M059J (cell line): ENCODE data around the gene CFAP77. TPM values are rescaled to one million over a fixed set of nuclear protein-coding genes. Genes with fewer than 3 reads are reported as not detected.
A peak's percentile ranks its signal among the peaks of the same experiment; 100 is the strongest.

ENCODE experiments used
- DNase-seq: peaks from one replicate; pipeline ENCODE4 v3.0.0-alpha.2; 2012; ENCODE audit warnings: low read depth
- total RNA-seq: library from RNA; depleted of rRNA; stranded (reverse); fragments of >200 nt; shearing (Covaris generic); gene quantifications from 2 replicates; pipeline ENCODE4 v1.2.3, GENCODE V29; 2014

Gene CFAP77
- total RNA-seq, 1 experiment from 2014 or later, result not detected

GRCh38 chr9:132487980-132488535 lies 78.0 kb downstream of the CFAP77 start:
- DNase-seq, result no peak

DNA sequence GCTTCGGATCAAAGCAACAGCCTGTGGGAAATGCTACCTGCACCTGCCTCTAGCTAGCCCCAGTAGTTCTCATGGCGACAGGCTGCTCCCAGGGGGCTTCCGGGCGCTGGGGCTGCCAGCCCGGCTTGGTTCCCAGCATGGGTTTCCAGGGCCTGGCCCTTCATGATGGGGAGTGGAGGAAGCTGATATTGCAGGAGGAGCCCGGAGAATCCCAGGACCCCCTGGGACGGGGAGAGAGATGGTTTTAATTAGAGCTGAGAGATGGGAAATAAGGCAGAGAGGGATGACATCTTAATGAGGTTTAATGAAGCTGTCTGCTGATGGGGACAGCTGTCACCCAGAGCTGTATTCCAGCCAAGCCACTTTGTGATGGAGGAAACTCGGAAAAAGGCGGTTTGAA lies 78.6 kb downstream of the CFAP77 start:
- DNase-seq, result no peak

GRCh38 chr9:132489536-132489935 lies 79.5 kb downstream of the CFAP77 start:
- DNase-seq, result no peak

DNA sequence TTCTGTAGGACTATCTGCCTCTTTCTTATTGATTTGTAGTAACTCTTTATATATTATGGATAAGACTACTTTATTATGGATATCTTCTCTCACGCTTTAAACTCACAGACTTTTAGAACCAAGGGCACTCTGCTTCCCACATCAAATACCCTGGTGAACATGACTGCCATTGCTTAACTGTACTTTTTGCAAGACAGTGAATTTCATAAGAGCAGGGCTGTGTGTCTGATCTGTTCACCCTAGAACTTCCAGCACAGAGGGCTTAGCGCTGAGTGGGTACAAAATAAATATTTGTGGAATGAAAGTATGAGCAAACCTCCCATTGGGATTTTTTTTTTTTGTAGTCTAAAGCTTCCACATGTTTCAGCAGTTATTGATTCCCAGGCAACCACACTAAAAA lies 84.8 kb downstream of the CFAP77 start:
- DNase-seq, result no peak

DNA sequence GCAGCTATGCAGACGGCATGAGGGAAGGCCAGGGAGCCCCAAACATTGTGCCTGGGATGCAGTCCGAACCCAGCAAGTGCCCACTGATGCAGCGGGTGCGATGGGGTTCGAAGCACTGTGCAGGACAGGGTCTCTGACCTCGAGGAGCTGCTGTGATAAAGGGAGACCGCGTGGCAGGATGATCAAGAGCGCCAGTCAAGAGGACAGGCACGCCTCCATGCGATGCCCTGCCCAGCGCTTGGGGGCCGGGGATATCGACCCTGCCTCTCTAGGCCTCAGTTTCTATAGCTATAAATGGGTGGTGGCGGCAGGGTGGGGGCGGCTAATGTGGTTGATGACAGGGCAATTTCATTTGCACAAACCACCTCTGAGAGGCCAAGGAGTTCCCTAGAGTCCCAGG lies 87.7 kb downstream of the CFAP77 start:
- DNase-seq, result no peak

DNA sequence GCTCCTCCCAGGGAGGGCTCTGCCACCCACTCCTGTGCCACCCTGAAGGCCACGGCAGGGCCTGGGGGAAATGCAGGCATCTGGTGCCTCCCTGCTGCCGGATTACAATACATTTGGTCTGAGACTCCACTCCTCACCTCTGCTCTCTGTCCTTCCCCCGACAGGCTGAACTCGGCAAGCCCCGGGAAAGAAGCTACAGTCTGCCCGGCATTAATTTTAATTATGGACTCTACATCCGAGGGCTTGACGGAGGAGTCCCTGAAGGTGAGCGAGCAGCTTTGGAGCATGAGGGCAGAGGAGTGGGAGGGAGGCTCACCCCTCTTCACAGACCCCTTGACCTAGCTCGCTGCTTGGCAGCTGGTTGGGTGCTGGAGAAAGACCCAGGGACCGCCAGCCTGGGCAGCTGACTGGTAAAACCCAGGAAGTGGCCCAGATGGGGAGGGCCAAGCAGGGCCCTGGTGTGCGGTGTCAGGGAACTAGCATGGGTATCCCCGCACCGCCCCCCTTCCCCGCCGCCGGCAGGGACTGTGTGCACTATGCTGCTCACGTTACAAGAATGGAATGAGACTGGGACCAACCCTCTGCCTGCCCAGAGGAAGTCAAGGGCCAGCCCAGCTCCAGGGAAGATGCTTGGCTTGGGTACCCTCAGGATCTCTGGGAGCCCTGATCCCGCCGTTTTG lies 88.7 kb downstream of the CFAP77 start:
- peak; percentile 15 for DNase-seq

- no peak for DNase-seq
These were observed 89.2 kb downstream of the CFAP77 start for GRCh38 chr9:132499251-132499650.

- DNase-seq, result no peak
These were observed 90.2 kb downstream of the CFAP77 start for GRCh38 chr9:132500193-132500592.

GRCh38 chr9:132502480-132502879 lies 92.5 kb downstream of the CFAP77 start:
- DNase-seq, result no peak

GRCh38 chr9:132503116-132503515 lies 93.1 kb downstream of the CFAP77 start:
- no peak for DNase-seq

DNA sequence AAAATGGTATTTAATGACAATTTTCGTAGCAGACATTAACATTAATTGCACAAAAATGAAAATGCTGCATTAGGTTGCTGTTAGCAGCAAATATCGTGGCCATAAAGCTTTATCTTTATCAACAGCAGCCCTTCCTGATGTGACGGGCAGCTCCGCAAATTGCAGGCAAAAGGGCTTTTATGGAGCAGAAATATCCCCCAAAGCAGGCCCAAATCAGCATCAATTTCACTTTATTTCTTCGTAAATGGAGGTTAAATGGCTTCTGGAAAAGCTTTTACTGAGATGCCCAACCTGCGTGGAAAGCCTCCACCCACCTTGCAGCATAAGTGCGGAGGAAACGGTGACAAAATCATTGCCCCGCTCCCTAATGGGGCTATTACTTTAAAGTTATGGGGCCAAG lies 94.5 kb downstream of the CFAP77 start:
- DNase-seq, result no peak

GRCh38 chr9:132505991-132506655 lies 96.1 kb downstream of the CFAP77 start:
- DNase-seq, result no peak

- DNase-seq, result no peak
These were observed 97.1 kb downstream of the CFAP77 start for GRCh38 chr9:132506977-132507669.

GRCh38 chr9:132507670-132508469 lies 97.9 kb downstream of the CFAP77 start:
- DNase-seq, result peak; percentile 59

DNA sequence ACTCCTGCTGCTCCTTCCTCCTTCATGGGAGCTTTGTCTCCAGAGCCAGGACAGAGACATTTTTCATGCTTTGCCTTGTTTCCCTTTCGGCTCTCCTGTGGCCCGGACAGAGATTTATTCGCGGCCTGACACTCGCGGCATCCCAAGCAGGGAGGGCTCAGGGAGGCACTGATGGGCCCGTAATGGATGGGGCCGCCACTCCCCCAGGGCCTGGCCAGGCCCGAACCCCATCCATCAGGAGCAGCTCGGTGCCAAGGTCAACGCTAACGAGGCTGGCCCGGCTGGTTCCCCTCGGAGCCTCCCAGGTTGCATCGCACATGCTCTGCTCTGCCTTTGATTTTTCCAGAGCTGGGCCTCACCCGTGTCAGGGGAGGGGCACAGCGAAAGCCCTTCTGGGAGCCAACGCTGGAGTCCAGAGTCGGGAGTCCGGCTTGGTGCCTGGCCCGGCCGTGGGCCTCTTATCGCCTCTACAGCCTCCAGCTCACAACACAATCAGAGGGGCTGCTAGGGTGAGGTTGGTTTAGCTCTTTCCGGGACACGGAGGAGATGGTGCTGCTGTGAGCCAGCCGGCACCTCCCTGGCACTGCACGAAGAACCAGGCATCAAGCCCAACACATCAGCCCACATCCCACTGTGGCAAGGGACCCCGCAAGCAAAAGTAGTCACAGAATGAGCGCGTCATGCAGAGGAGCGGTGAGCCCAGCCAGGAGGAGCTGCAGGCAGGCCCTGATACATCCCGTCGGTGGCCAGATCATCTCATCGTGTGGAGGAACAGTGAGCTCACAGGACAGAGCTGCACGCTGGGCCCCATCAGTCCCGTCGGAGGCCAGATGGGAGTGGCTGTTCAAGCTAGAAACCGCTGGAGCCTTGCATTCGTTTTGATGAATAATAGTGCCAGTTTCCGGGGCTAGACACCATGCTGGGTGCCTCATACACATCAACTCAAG lies 100.2 kb downstream of the CFAP77 start:
- no peak for DNase-seq

DNA sequence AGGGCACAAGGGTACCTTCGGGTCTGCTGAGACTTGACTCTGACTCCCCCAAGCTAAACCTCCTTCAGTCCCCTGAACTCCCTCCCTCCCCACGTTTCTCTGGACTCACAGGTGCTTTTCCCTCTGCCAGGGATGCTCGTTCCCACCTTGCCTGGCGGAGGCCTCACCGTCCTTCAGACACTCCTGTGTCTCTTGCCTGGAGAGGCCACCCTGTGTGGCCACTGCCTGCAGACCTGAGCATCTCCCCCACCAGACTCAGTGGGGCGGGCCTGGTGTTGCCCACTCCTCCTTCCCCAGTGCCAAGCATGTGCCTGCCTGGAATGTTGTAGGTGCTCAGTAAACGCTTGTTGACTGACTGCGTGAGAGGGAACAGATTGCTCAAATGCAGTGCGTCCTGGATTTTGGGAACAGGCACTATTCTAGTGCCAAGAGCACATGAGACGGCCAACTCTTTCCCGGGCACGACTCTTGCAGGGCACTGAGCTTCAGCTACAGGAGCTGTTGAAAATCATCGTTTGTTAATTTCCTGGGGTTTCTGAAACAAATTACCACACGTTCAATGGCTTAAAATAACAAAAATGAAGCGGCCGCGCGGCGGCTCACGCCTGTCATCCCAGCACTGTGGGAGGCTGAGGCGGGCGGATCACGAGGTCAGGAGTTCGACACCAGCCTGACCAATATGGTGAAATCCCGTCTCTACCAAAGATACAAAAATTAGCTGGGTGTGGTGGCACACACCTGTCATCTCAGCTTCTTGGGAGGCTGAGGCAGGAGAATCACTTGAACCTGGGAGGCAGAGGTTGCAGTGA lies 101.4 kb downstream of the CFAP77 start:
- no peak for DNase-seq

DNA sequence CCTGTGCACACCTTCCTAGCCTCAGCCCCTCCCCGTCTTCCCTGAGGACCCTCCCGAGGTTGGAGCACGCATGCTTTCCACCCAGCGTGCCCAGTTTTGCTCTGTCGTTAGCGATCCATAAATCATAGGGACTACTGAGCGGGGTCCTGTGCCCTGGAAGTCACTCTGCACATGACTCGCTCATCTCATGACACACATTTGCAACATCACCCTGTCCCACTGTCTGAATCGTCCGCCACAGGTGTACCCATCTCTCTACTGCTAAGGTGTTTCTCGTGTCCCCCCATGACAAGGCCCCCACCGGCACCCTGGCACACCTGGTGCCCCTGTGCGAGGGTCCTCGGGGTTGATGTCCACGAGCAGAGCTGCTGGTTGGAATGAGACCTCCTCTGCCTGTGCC lies 103.4 kb downstream of the CFAP77 start:
- DNase-seq, result no peak

DNA sequence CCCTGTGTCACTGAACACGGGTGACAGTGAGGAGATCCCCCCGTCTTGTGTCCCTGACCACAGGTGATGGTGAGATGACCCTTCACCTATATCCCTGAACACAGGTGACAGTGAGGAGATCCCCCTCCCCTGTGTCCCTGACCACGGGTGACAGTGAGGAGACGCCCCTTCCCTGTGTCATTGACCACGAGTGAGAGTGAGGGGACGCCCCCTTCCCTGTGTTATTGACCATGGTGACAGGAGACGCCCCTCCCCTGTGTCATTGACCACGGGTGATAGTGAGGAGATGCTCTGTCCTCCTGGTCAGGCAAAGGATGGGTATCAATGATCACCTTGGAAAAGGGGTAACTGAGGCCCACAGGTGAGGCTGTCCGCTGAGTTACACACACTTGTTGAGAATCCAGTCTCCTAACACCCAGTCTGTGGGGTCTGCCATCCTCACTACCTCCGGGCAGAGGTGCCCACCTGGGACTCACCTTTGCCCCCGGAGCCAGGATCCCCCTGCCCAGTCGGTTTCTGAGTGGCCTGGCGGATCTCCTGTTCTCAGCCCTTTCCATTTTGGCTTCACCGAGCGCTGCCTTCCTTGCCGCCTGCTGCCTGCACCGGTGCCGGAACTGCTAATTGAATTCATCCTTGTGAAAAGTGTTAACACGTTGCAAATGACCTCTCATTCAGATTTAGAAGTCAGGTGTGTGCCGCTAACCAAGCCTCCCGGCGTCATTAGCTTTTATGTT lies 104.2 kb downstream of the CFAP77 start:
- no peak for DNase-seq

DNA sequence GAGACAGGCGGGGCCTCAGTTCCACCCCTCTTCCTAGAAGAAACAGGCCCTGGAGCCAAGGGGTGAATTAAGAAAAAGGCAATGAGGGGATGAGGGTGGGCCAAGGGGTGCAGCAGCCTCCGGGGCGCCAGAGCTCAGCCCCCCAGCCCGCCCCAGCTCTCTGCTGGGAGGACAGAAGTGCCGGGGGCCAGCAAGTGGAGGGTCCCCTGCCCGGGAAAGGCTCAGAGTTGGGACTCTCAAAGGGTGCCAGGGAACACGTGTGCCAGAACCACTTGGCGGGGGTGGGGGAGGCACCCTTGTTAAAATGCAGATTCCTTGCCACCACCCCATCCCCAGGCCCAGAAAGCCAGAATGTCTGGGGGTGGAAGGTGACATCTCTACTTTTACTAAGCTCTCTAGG lies 104.8 kb downstream of the CFAP77 start:
- no peak for DNase-seq
